OCI-LY7 (cell line): ENCODE data around the gene ACOXL. TPM values are rescaled to one million over a fixed set of nuclear protein-coding genes. Genes with fewer than 3 reads are reported as not detected.

Source experiments
- BruUV-seq: library from RNA; stranded (reverse); fragments of 400-500 nt; replicated peaks from 2 replicates; lab custom pipeline; 2021; lab: Mats Ljungman, UMichigan
- CTCF ChIA-PET: fragments of 300-600 bp; sonication (Branson Sonifier 250); formaldehyde crosslinking; loops from one replicate; lab custom pipeline; 2022; ENCODE audit warnings: antibody characterized with exemption; ENCODE audit not compliant: unreplicated experiment; lab: Charles Lee
- POLR2A ChIA-PET: fragments of 300-600 bp; sonication (Branson Sonifier 250); formaldehyde crosslinking; loops from one replicate; lab custom pipeline; 2022; ENCODE audit warnings: antibody characterized with exemption; lab: Charles Lee
- DNase-seq: peaks from one replicate; pipeline ENCODE4 v3.0.0-alpha.2; 2015; ENCODE audit warnings: low spot score
- H2AFZ ChIP-seq: fragments of 200-600 bp; sonication (generic), shearing (Covaris generic); 2 replicates; pipeline ENCODE4 v1.6.1; 2014; ENCODE audit warnings: mild to moderate bottlenecking, antibody characterized with exemption, low read length, moderate library complexity
- H3K27ac ChIP-seq: fragments of 200-600 bp; sonication (generic); 2 replicates; pipeline ENCODE4 v1.5.1; 2014; ENCODE audit warnings: mixed run types, low read depth, mild to moderate bottlenecking, moderate library complexity, low read length, inconsistent platforms; ENCODE audit not compliant: poor library complexity, severe bottlenecking
- H3K36me3 ChIP-seq: fragments of 200-600 bp; sonication (generic); 2 replicates; pipeline ENCODE4 v1.6.1; 2014; ENCODE audit warnings: mild to moderate bottlenecking, antibody characterized with exemption, low read length, moderate library complexity, mixed read lengths; ENCODE audit not compliant: insufficient read depth
- H3K4me1 ChIP-seq: fragments of 200-600 bp; sonication (generic); 2 replicates; pipeline ENCODE4 v1.5.1; 2014; ENCODE audit warnings: mild to moderate bottlenecking, low read length; ENCODE audit not compliant: insufficient read depth, poor library complexity, severe bottlenecking
- H3K4me2 ChIP-seq: fragments of 200-600 bp; sonication (generic); 2 replicates; pipeline ENCODE4 v1.6.1; 2014; ENCODE audit warnings: mild to moderate bottlenecking, low read length
- H3K4me3 ChIP-seq: fragments of 200-600 bp; sonication (generic); 2 replicates; pipeline ENCODE4 v1.5.1; 2014; ENCODE audit warnings: mild to moderate bottlenecking, low read depth, low read length; ENCODE audit not compliant: poor library complexity, severe bottlenecking
- H3K79me2 ChIP-seq: fragments of 200-600 bp; sonication (generic); 2 replicates; pipeline ENCODE4 v1.6.1; 2016; ENCODE audit warnings: low read depth, mild to moderate bottlenecking, low read length, moderate library complexity, mixed read lengths; ENCODE audit not compliant: insufficient read depth
- H3K9me2 ChIP-seq: fragments of 200-600 bp; sonication (generic); 2 replicates; pipeline ENCODE4 v1.6.1; 2016; ENCODE audit warnings: mild to moderate bottlenecking, low read length, mixed read lengths; ENCODE audit not compliant: insufficient read depth
- H3K9me3 ChIP-seq: fragments of 200-600 bp; sonication (generic); 2 replicates; pipeline ENCODE4 v1.6.1; 2014; ENCODE audit warnings: mild to moderate bottlenecking, mixed run types, low read length, mixed read lengths
- H4K20me1 ChIP-seq: fragments of 200-600 bp; sonication (generic); 2 replicates; pipeline ENCODE4 v1.6.1; 2014; ENCODE audit warnings: mild to moderate bottlenecking, antibody characterized with exemption, low read length, moderate library complexity, mixed read lengths; ENCODE audit not compliant: insufficient read depth
- CTCF ChIP-seq: fragments of 200-600 bp; sonication (generic); conservative IDR thresholded peaks from 2 replicates; pipeline ENCODE4 v1.5.1; 2014; ENCODE audit warnings: mild to moderate bottlenecking, antibody characterized with exemption, low read length, moderate library complexity, mixed read lengths
- EZH2phosphoT487 ChIP-seq: fragments of 200-600 bp; sonication (generic); IDR thresholded peaks from 2 replicates; pipeline ENCODE4 v1.6.1; 2018; ENCODE audit warnings: low read depth, borderline replicate concordance, mild to moderate bottlenecking, mixed run types, antibody characterized with exemption, low read length, moderate library complexity, mixed read lengths
- intact Hi-C: fragments of 100-400 bp; cut with micrococcal nuclease; formaldehyde crosslinking; loops from one replicate; pipeline ENCODE4 v1.10.0; 2022; ENCODE audit not compliant: unreplicated experiment
- total RNA-seq, 2 experiments: library from RNA; depleted of rRNA in 1 of 2; stranded (reverse); fragments of >200 nt in 1 of 2; shearing (Covaris generic) in 1 of 2; gene quantifications; 2 replicates each; pipeline ENCODE4 v1.2.3, GENCODE V29; 2014 to 2022

The ACOXL gene
- total RNA-seq, 2 experiments from 2014 or later, result 1.4 TPM; not detected in 1

GRCh38 chr2:111116843-111117597 lies 384.6 kb downstream of the ACOXL start:
- peaks cover 38% of the 10 kb centered on the region for H3K4me1 ChIP-seq

DNA sequence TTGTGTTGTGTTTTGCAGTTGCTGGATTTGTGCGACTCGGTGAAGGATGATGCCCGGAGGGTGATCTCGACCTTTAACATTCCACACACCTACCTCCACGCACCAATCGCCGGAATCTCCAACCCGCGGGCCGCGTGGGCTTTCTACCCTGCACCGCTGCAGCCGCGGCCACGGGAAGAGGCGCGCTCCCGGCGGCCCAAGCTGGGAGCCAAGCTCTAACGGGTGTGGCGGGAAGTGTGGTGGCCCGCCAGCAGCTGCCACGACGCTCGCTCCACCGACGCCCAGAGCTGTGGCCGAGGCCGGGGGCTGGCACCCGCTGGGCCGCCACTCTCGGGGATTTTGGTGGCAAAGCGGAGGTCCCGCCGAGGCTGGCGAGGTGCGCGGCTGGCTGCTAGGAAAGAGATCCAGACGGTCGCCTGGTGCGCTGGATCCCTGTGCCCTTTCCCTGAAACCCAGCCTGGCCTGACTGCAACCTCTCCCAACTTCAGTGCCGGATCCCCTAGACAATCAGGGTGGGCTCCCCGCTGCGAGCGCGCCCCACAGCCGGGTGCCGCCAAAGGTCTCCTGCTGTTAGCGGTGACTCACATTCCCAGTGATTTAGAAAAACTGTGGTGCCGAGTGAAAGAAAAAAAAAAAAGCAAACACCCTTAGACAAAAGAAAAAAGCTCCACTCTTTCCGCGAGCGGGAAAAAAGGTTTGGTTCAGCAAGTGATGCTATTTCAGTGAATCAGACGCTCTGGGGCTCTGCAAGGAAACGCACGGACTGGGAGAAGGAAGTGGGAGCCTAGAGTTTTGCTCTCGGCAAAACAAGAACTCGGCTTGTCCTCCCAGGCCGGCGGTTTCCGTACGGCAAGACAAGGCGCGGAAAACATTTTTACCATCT lies 385.5 kb downstream of the ACOXL start:
- TF ChIP-seq EZH2phosphoT487 (no peak), CTCF (no peak)
- intact Hi-C loops, result loop anchor here (2.0 to 5.0 kb wide), 2 partner anchors 89 to 306 kb away; no protein-coding TSS in a partner anchor
- H3K9me3 ChIP-seq, result no peaks in the 10 kb centered on the region
- H2AFZ ChIP-seq, result no peak overlapping the region
- peaks cover 9% of the 10 kb centered on the region for H3K36me3 ChIP-seq
- H4K20me1 ChIP-seq, result peaks cover 7% of the 10 kb centered on the region; the same call in 1 of the 2 replicates
- no peaks in the 10 kb centered on the region for H3K9me2 ChIP-seq
- H3K27ac ChIP-seq, result no peak overlapping the region
- no peak for DNase-seq
- peak overlapping the region; percentile 96 for H3K4me3 ChIP-seq
- H3K4me2 ChIP-seq, result peak overlapping the region; percentile 98
- ChIA-PET CTCF (interaction anchor here (1.0 to 1.2 kb wide), 2 partner anchors 40 to 67 kb away, joined by 3 read pairs; no protein-coding TSS in a partner anchor), POLR2A (no interaction called here)
- peaks cover 18% of the 10 kb centered on the region for H3K79me2 ChIP-seq
- H3K4me1 ChIP-seq, result peaks cover 38% of the 10 kb centered on the region
- no TSS peak for BruUV-seq

More at GRCh38 chr2:111116843-111117597, 384.6 kb downstream of the ACOXL start:
- ChIA-PET CTCF (interaction anchor here (1.0 to 1.2 kb wide), 2 partner anchors 41 to 68 kb away, joined by 3 read pairs; no protein-coding TSS in a partner anchor), POLR2A (no interaction called here)
- BruUV-seq, result no TSS peak
- intact Hi-C loops, result loop anchor here (2.0 to 5.0 kb wide), 2 partner anchors 88 to 305 kb away; no protein-coding TSS in a partner anchor
- H3K9me2 ChIP-seq, result no peaks in the 10 kb centered on the region
- H3K9me3 ChIP-seq, result no peaks in the 10 kb centered on the region
- no peak overlapping the region for H3K27ac ChIP-seq
- peaks cover 5% of the 10 kb centered on the region for H3K36me3 ChIP-seq
- H3K4me3 ChIP-seq, result peak overlapping the region; percentile 96
- H3K4me2 ChIP-seq, result peak overlapping the region; percentile 98
- peak; percentile 82 for DNase-seq
- peaks cover 12% of the 10 kb centered on the region for H3K79me2 ChIP-seq
- no peak overlapping the region for H2AFZ ChIP-seq
- no peak for TF ChIP-seq EZH2phosphoT487
- peak; percentile 89 for TF ChIP-seq CTCF
- H4K20me1 ChIP-seq, result peaks cover 6% of the 10 kb centered on the region; the same call in 1 of the 2 replicates
